HepG2 (cell line): Measurements from ENCODE around the gene SRP68. TPM values are rescaled to one million over a fixed set of nuclear protein-coding genes. Genes with fewer than 3 reads are reported as not detected.

Source experiments
- ASH2L ChIP-seq: fragments of 300-600, 200-600 bp; sonication (generic); IDR thresholded peaks from 2 replicates; pipeline ENCODE4 v1.7.0; 2017; ENCODE audit warnings: low read depth, mild to moderate bottlenecking, moderate library complexity, mixed read lengths, low read length; ENCODE audit not compliant: insufficient read length
- CBX5 ChIP-seq: sonication (generic); formaldehyde crosslinking; IDR thresholded peaks from 2 replicates; pipeline ENCODE4 v1.4.0; 2020; ENCODE audit warnings: missing genetic modification reagents, borderline replicate concordance
- CREM ChIP-seq, 2 experiments: sonication (generic) in 1 of 2; formaldehyde crosslinking in 1 of 2; IDR thresholded peaks; 2 replicates each; pipeline versions ENCODE4 v1.4.0 to v1.6.1; 2016 to 2020; ENCODE audit warnings: antibody characterized with exemption in 1 of 2, mild to moderate bottlenecking in 1 of 2, missing genetic modification reagents in 1 of 2
- ELF1 ChIP-seq: sonication (generic); formaldehyde crosslinking; IDR thresholded peaks from 2 replicates; pipeline ENCODE4 v1.4.0; 2020; ENCODE audit warnings: missing genetic modification reagents
- MXD4 ChIP-seq: IDR thresholded peaks from 2 replicates; pipeline ENCODE4 v1.6.1; 2016; ENCODE audit warnings: mild to moderate bottlenecking, missing biosample characterization, missing genetic modification reagents
- PITX1 ChIP-seq: sonication (generic); formaldehyde crosslinking; IDR thresholded peaks from 2 replicates; pipeline ENCODE4 v1.5.1; 2020; ENCODE audit warnings: mild to moderate bottlenecking, missing genetic modification reagents
- PRMT3 ChIP-seq: sonication (generic); formaldehyde crosslinking; IDR thresholded peaks from 2 replicates; pipeline ENCODE4 v1.8.1; 2022; ENCODE audit warnings: low read depth, mild to moderate bottlenecking, moderate library complexity, missing genetic modification reagents, borderline replicate concordance
- RBM22 ChIP-seq: fragments of 200-400 bp; formaldehyde crosslinking; optimal IDR thresholded peaks from 2 replicates; pipeline ENCODE3; 2017; ENCODE audit warnings: mild to moderate bottlenecking, low read length, moderate library complexity
- RNF219 ChIP-seq: sonication (generic); formaldehyde crosslinking; IDR thresholded peaks from 2 replicates; pipeline ENCODE4 v1.5.0; 2020; ENCODE audit warnings: mild to moderate bottlenecking, missing genetic modification reagents
- SCMH1 ChIP-seq: sonication (generic); formaldehyde crosslinking; IDR thresholded peaks from 2 replicates; pipeline ENCODE4 v1.9.0; 2021; ENCODE audit warnings: missing genetic modification reagents, mild to moderate bottlenecking, borderline replicate concordance
- SPEN ChIP-seq: sonication (generic); formaldehyde crosslinking; IDR thresholded peaks from 2 replicates; pipeline ENCODE4 v1.5.1; 2020; ENCODE audit warnings: low read depth, mild to moderate bottlenecking, missing genetic modification reagents
- STAG1 ChIP-seq: sonication (generic); formaldehyde crosslinking; IDR thresholded peaks from 2 replicates; pipeline ENCODE4 v1.4.0; 2020; ENCODE audit warnings: missing genetic modification reagents
- THAP11 ChIP-seq: IDR thresholded peaks from 2 replicates; pipeline ENCODE4 v1.6.1; 2016; ENCODE audit warnings: missing biosample characterization, missing genetic modification reagents
- TSC22D2 ChIP-seq: sonication (generic); formaldehyde crosslinking; IDR thresholded peaks from 2 replicates; pipeline ENCODE4 v1.5.1; 2020; ENCODE audit warnings: missing genetic modification reagents, mild to moderate bottlenecking, borderline replicate concordance
- WIZ ChIP-seq: sonication (generic); formaldehyde crosslinking; IDR thresholded peaks from 2 replicates; pipeline ENCODE4 v1.5.1; 2020; ENCODE audit warnings: mild to moderate bottlenecking, missing genetic modification reagents
- ZFP41 ChIP-seq: sonication (generic); formaldehyde crosslinking; IDR thresholded peaks from 2 replicates; pipeline ENCODE4 v1.4.0; 2020; ENCODE audit warnings: mild to moderate bottlenecking, missing genetic modification reagents, borderline replicate concordance
- ZMYM2 ChIP-seq: sonication (generic); formaldehyde crosslinking; IDR thresholded peaks from 2 replicates; pipeline ENCODE4 v1.8.0; 2022; ENCODE audit warnings: mild to moderate bottlenecking, missing genetic modification reagents
- ZNF124 ChIP-seq: sonication (generic); formaldehyde crosslinking; IDR thresholded peaks from 2 replicates; pipeline ENCODE4 v1.4.0; 2020; ENCODE audit warnings: missing genetic modification reagents
- ZNF138 ChIP-seq: sonication (generic); formaldehyde crosslinking; IDR thresholded peaks from 2 replicates; pipeline ENCODE4 v1.5.0; 2020; ENCODE audit warnings: mild to moderate bottlenecking, low read depth, missing genetic modification reagents
- ZNF430 ChIP-seq: sonication (generic); formaldehyde crosslinking; IDR thresholded peaks from 2 replicates; pipeline ENCODE4 v1.9.0; 2021; ENCODE audit warnings: mild to moderate bottlenecking, missing genetic modification reagents
- ZNF567 ChIP-seq: sonication (generic); formaldehyde crosslinking; IDR thresholded peaks from 2 replicates; pipeline ENCODE4 v1.8.1; 2023; ENCODE audit warnings: mild to moderate bottlenecking, missing genetic modification reagents, borderline replicate concordance
- ZNF589 ChIP-seq: sonication (generic); formaldehyde crosslinking; conservative IDR thresholded peaks from 2 replicates; pipeline ENCODE4 v1.8.0; 2022; ENCODE audit warnings: mild to moderate bottlenecking, moderate library complexity, missing genetic modification reagents
- ZNF605 ChIP-seq: sonication (generic); formaldehyde crosslinking; IDR thresholded peaks from 2 replicates; pipeline ENCODE4 v1.8.0; 2022; ENCODE audit warnings: mild to moderate bottlenecking, missing genetic modification reagents
- ZNF775 ChIP-seq: sonication (generic); formaldehyde crosslinking; IDR thresholded peaks from 2 replicates; pipeline ENCODE4 v1.4.0; 2020; ENCODE audit warnings: missing genetic modification reagents, mild to moderate bottlenecking, moderate library complexity, borderline replicate concordance
- ZNF781 ChIP-seq: sonication (generic); formaldehyde crosslinking; IDR thresholded peaks from 2 replicates; pipeline ENCODE4 v1.5.1; 2020; ENCODE audit warnings: borderline replicate concordance, mild to moderate bottlenecking, missing genetic modification reagents; ENCODE audit errors: not compliant biosample characterization
- polyA plus RNA-seq, 8 experiments: library from polyadenylated mRNA; depleted of rRNA in 3 of 8; stranded (reverse) in 7 of 8; unstranded in 1 of 8; fragments of >200 nt; fragmentation: Illumina TruSeq in 4 of 8; extraction: Trizol in 4 of 8; gene quantifications; 2 replicates each; pipeline versions ENCODE4 v1.2.1 to v1.2.3, GENCODE V29; 2011 to 2016; ENCODE audit warnings: low read depth in 4 of 8, missing spikeins in 1 of 8, mixed read lengths in 1 of 8; ENCODE audit not compliant: insufficient read depth in 1 of 8
- total RNA-seq, 5 experiments: library from RNA; depleted of rRNA; stranded (reverse); fragments of >200 nt; fragmentation: Illumina TruSeq; extraction: Trizol; gene quantifications; 2 replicates each; pipeline ENCODE4 v1.2.3, GENCODE V29; 2016; ENCODE audit warnings: low read depth in 1 of 5
- TF ChIP-seq, protein P1 (sequence below): sonication (generic); formaldehyde crosslinking; IDR thresholded peaks from 2 replicates; pipeline ENCODE4 v1.4.0; 2020; ENCODE audit warnings: missing genetic modification reagents
- TF ChIP-seq, protein P2 (sequence below): sonication (generic); formaldehyde crosslinking; IDR thresholded peaks from 2 replicates; pipeline ENCODE4 v1.4.0; 2020; ENCODE audit warnings: mild to moderate bottlenecking, missing genetic modification reagents

Gene SRP68
- total and polyA plus RNA-seq, 2 of the 13 experiments (the other 11 are each of a cell fraction or from before 2014, with no cell fraction given), result 39.8 to 74.3 TPM

DNA sequence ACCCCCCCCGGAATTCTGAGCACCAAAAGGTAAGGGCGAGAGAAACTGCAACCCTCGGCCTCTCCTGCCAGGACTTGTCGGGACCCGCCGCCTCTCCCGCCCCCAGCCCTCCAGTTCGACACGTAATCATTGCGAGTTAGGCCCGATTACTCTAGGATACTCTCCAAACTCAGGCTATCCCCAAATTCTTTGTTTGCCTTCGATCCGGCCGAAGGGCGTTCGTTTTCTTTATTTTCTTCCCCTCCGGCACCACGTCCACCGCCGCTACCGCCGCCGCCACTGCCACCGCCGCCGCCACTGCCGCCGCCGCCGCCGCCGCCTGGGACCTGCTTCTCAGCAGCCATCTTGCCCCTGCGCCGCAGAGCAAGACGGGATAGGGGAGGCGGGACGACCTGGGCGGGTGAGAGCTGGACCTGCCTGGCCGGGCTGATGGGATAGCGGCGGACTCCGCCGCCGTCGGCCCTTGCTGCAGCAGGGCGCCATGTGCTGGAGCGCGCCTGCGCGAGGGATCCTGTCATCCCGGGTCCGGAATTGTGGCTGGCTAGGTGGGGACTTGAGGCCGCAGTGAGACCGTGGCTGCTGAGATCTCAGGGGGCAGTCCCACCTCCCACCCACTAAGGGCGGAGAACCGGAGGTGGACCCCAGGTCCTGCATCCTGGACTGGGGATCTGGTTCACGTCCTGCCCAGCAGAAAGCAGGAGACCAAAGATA, at the start of gene SRP68 (continued):
- TF ChIP-seq RNF219 (CRISPR knock-in tag) (no peak; the same call in 1 of the 2 replicates), ZNF775 (CRISPR knock-in tag) (peak; percentile 14; the same call in 1 of the 2 replicates), PRMT3 (no peak), ZMYM2 (CRISPR knock-in tag) (no peak), PITX1 (CRISPR knock-in tag) (peak; percentile 79), ASH2L (peak; percentile 95), THAP11 (CRISPR knock-in tag) (peak; percentile 95), WIZ (CRISPR knock-in tag) (no peak; the same call in 1 of the 2 replicates), ZNF124 (CRISPR knock-in tag) (peak; percentile 75; the same call in 1 of the 2 replicates), CREM (IDR thresholded peaks at IDR 0.05) (peak; percentile 20; the same call in 1 of the 2 replicates), CREM (CRISPR knock-in tag; IDR thresholded peaks at IDR 0.05) (no peak), RBM22 (no peak), ZNF605 (CRISPR knock-in tag) (peak; percentile 93), ZFP41 (CRISPR knock-in tag) (no peak), SPEN (CRISPR knock-in tag) (peak; percentile 99), ZNF138 (CRISPR knock-in tag) (no peak; the same call in 1 of the 2 replicates), CBX5 (CRISPR knock-in tag) (no peak; the same call in 1 of the 2 replicates), MXD4 (CRISPR knock-in tag) (peak; percentile 89), TSC22D2 (CRISPR knock-in tag) (no peak; the same call in 1 of the 2 replicates), ZNF430 (CRISPR knock-in tag) (peak; percentile 92), ZNF589 (0 out of 2 replicates have a peak, but pooled peaks have one; percentile 74), ZNF781 (peak; percentile 75), SCMH1 (CRISPR knock-in tag) (no peak), ZNF567 (CRISPR knock-in tag) (peak; percentile 46; the same call in 1 of the 2 replicates), STAG1 (CRISPR knock-in tag) (no peak; the same call in 1 of the 2 replicates), ELF1 (CRISPR knock-in tag) (peak; percentile 68; the same call in 1 of the 2 replicates)
- TF ChIP-seq, protein P1, sequence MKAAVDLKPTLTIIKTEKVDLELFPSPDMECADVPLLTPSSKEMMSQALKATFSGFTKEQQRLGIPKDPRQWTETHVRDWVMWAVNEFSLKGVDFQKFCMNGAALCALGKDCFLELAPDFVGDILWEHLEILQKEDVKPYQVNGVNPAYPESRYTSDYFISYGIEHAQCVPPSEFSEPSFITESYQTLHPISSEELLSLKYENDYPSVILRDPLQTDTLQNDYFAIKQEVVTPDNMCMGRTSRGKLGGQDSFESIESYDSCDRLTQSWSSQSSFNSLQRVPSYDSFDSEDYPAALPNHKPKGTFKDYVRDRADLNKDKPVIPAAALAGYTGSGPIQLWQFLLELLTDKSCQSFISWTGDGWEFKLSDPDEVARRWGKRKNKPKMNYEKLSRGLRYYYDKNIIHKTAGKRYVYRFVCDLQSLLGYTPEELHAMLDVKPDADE (CRISPR knock-in tag), result no peak
- TF ChIP-seq, protein P2, sequence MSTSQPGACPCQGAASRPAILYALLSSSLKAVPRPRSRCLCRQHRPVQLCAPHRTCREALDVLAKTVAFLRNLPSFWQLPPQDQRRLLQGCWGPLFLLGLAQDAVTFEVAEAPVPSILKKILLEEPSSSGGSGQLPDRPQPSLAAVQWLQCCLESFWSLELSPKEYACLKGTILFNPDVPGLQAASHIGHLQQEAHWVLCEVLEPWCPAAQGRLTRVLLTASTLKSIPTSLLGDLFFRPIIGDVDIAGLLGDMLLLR (CRISPR knock-in tag), result peak; percentile 65; the same call in 1 of the 2 replicates
